Liver (tissue), 3 donors: ENCODE data around the gene CCDC50.

Experiments used
- CTCF ChIP-seq: fragments of 150-350 bp; IDR thresholded peaks from 2 replicates; pipeline ENCODE4 v1.5.1; 2017; ENCODE audit warnings: improper control_type of control experiment, low read depth, low read length; ENCODE audit not compliant: missing input control
- HNF4A ChIP-seq, 2 donors: conservative IDR thresholded peaks; 2 replicates each; pipeline ENCODE4 v1.6.1; 2016; ENCODE audit warnings: antibody characterized with exemption in 2 of 2, mild to moderate bottlenecking in 2 of 2
- HNF4G ChIP-seq: IDR thresholded peaks from 2 replicates; pipeline ENCODE4 v1.6.1; 2016; ENCODE audit warnings: antibody characterized with exemption
- MAX ChIP-seq: IDR thresholded peaks from 2 replicates; pipeline ENCODE4 v1.6.1; 2016; ENCODE audit warnings: antibody characterized with exemption
- RAD21 ChIP-seq, 2 donors: IDR thresholded peaks; 2 replicates each; pipeline ENCODE4 v1.6.1; 2016; ENCODE audit warnings: antibody characterized with exemption in 2 of 2, mild to moderate bottlenecking in 2 of 2
- REST ChIP-seq: IDR thresholded peaks from 2 replicates; pipeline ENCODE4 v1.6.1; 2016; ENCODE audit warnings: antibody characterized with exemption, mild to moderate bottlenecking
- TAF1 ChIP-seq: conservative IDR thresholded peaks from 2 replicates; pipeline ENCODE4 v1.6.1; 2016; ENCODE audit warnings: antibody characterized with exemption, mild to moderate bottlenecking
- YY1 ChIP-seq: IDR thresholded peaks from 2 replicates; pipeline ENCODE4 v1.6.1; 2016; ENCODE audit warnings: antibody characterized with exemption, mild to moderate bottlenecking
- TF ChIP-seq, protein P1 (sequence below): IDR thresholded peaks from 2 replicates; pipeline ENCODE4 v1.6.1; 2016; ENCODE audit warnings: antibody characterized with exemption
- donor health status: healthy.
- donor health status: healthy.

DNA sequence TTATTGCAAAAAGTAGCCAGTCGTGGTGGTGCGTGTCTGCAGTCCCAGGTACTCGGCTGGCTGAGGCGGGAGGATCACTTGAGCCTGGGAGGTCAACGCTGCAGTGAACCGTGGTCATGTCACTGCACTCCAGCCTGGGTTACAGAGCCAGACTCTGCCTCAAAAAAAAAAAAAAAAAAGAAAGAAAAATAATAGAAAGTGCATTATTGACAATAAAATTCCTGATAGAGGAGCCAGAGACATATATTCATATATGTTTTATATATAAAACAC is 88.2 kb downstream of the CCDC50 start:
- no peak for TF ChIP-seq CTCF
- TF ChIP-seq MAX, result no peak
- TF ChIP-seq HNF4A (conservative IDR thresholded peaks at IDR 0.05), result peak in 1 of 2 donors; percentile 42
- TF ChIP-seq RAD21 (IDR thresholded peaks at IDR 0.05), result no peak
- TF ChIP-seq TAF1, result no peak
- no peak for TF ChIP-seq REST
- TF ChIP-seq YY1, result no peak
- no peak for TF ChIP-seq HNF4G
- TF ChIP-seq, protein P1, sequence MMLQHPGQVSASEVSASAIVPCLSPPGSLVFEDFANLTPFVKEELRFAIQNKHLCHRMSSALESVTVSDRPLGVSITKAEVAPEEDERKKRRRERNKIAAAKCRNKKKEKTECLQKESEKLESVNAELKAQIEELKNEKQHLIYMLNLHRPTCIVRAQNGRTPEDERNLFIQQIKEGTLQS, result no peak
